Measurements from ENCODE around the gene ATP8B2. TPM values are rescaled to one million over a fixed set of nuclear protein-coding genes. Genes with fewer than 3 reads are reported as not detected.
"Not testable (repeated sequence)": the region's sequence is repeated elsewhere in the genome, so short reads cannot be mapped to it uniquely, and the experiment has no call there.

Gene ATP8B2
- total RNA-seq, 4 donors from 2014 or later = 18.6 to 56.9 (median 31.8) TPM

DNA sequence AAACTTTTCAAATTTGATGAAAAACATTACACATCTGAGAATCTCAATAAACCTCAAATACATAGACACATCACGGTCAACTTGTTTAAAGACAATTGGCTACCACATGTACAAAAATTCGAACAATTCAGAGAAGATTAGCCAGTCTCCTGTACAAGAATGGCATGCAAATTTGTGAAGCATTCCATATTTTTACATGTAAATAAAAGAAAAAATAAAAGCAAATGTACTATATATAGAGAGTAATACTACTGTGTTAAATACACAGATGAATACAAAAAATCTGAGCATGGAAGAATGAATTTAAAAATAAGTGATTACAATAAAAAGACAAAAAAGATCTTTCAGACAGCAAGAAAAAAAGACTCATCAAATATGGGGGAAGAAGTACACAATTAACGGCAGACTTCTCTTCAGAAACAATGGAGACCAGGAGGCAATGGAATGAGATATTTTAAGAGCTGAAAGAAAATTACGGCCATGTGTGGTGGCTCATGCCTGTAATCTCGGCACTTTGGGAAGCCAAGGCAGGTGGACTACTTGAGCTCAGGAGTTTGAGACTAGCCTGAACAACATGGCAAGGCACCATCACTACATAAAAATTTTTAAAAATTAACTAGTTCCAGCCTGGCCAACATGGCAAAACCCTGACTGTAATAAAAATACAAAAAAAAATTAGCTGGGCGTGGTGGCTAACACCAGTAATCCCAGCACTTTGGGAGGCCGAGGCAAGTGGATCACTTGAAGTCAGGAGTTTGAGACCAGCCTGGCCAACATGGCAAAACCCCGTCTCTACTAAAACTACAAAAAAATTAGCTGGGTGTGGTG lies 29.7 kb upstream of the ATP8B2 start:
- H3K4me3 ChIP-seq = no peak overlapping the region
- no peaks in the 10 kb centered on the region for H3K4me1 ChIP-seq
- no peaks in the 10 kb centered on the region for H3K27me3 ChIP-seq
- no peak for TF ChIP-seq POLR2A (IDR thresholded peaks at IDR 0.05)
- TF ChIP-seq, protein P1, sequence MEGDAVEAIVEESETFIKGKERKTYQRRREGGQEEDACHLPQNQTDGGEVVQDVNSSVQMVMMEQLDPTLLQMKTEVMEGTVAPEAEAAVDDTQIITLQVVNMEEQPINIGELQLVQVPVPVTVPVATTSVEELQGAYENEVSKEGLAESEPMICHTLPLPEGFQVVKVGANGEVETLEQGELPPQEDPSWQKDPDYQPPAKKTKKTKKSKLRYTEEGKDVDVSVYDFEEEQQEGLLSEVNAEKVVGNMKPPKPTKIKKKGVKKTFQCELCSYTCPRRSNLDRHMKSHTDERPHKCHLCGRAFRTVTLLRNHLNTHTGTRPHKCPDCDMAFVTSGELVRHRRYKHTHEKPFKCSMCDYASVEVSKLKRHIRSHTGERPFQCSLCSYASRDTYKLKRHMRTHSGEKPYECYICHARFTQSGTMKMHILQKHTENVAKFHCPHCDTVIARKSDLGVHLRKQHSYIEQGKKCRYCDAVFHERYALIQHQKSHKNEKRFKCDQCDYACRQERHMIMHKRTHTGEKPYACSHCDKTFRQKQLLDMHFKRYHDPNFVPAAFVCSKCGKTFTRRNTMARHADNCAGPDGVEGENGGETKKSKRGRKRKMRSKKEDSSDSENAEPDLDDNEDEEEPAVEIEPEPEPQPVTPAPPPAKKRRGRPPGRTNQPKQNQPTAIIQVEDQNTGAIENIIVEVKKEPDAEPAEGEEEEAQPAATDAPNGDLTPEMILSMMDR (IDR thresholded peaks at IDR 0.05) = no peak
- peaks cover 0 to 21% (median 10%) of the 10 kb centered on the region in 4 donors for H3K9me3 ChIP-seq
- H3K27ac ChIP-seq = no peak overlapping the region
- H3K36me3 ChIP-seq = no peaks in the 10 kb centered on the region
- DNase-seq = no peak

DNA sequence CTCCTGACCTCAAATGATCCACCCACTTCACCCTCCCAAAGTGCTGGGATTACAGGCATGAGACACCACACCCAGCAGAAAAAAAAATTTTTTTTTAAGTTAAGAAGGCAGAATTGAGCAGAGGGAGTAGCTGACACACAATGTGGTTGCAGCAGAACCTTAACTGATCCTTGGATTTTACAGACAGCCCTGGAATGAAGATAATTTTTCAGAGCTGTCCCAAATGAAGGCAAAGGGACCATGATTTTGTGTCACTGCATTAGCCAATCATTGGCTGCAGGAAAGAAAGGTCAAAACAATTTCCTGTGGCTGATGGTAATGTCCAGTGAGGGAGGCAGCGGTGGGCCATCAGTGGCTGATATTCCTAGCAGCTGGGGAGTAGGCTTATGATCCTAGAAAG lies 23.7 kb upstream of the ATP8B2 start:
- no peak for TF ChIP-seq POLR2A (IDR thresholded peaks at IDR 0.05)
- TF ChIP-seq, protein P1 (IDR thresholded peaks at IDR 0.05) = no peak
- H3K4me3 ChIP-seq = no peak overlapping the region
- no peaks in the 10 kb centered on the region for H3K27me3 ChIP-seq
- H3K36me3 ChIP-seq = no peaks in the 10 kb centered on the region
- H3K9me3 ChIP-seq = peaks cover 0 to under 1% (median 0%) of the 10 kb centered on the region in 4 donors
- DNase-seq = no peak
- no peak overlapping the region for H3K27ac ChIP-seq
- no peaks in the 10 kb centered on the region for H3K4me1 ChIP-seq

DNA sequence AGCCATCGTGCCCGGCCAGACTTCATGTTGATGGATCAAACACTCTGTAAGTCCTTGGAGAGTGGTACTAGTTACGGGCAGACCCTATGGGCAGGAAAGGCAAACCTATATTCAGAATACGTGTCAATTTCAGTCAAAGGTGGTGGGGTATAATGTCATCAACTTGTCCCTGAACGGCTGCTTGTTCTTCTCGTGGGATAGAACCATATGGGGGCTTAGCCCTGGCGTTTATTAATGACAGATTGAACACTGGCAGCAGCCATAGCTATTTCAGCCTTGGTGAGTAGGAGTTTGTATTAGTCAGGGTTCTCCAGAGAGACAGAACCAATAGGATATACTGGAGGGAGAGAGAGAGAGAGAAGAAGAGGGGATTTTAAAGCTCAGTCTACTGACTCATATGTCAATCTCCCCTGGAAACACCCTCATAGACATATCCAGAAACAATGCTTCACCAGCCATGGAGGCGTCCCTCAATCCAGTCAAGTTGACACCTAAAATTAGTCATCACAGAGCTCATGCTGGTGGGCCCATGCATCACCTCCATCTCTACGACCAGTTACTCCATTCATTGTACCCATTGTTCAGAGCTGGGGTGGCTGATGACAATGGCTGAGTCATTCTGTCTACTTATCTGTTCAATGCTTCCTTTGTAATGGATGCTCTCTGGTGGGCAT lies 20.5 kb upstream of the ATP8B2 start:
- no peaks in the 10 kb centered on the region for H3K9me3 ChIP-seq
- no peaks in the 10 kb centered on the region for H3K4me1 ChIP-seq
- H3K27ac ChIP-seq = no peak overlapping the region
- H3K36me3 ChIP-seq = no peaks in the 10 kb centered on the region
- no peak for DNase-seq
- H3K4me3 ChIP-seq = no peak overlapping the region
- TF ChIP-seq, protein P1 (IDR thresholded peaks at IDR 0.05) = no peak
- TF ChIP-seq POLR2A (IDR thresholded peaks at IDR 0.05) = no peak
- H3K27me3 ChIP-seq = no peaks in the 10 kb centered on the region

DNA sequence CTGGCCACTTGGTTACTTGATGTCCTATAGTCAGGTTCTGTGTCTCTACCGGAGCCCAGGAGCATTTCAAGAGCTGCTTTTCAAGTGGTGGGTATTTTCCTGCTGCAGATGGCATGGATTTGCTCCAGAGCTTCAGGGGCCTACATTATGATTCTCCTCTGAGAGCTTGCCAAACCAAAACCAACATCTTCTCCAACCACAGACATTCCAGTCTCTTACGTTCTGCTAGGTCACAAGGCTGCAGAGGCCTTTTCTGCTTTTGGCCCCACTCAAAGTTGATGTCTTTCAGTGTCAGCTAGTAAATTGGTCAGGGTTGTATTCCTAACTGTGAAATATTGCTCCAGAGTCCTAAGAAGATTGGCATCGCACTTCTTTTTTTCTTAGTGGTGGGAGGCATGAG lies 19.2 kb upstream of the ATP8B2 start:
- no peak overlapping the region for H3K4me3 ChIP-seq
- H3K4me1 ChIP-seq = no peaks in the 10 kb centered on the region
- no peak for DNase-seq
- TF ChIP-seq, protein P1 (IDR thresholded peaks at IDR 0.05) = no peak
- TF ChIP-seq POLR2A (IDR thresholded peaks at IDR 0.05) = no peak
- H3K9me3 ChIP-seq = no peaks in the 10 kb centered on the region
- no peak overlapping the region for H3K27ac ChIP-seq
- H3K36me3 ChIP-seq = no peaks in the 10 kb centered on the region
- no peaks in the 10 kb centered on the region for H3K27me3 ChIP-seq

DNA sequence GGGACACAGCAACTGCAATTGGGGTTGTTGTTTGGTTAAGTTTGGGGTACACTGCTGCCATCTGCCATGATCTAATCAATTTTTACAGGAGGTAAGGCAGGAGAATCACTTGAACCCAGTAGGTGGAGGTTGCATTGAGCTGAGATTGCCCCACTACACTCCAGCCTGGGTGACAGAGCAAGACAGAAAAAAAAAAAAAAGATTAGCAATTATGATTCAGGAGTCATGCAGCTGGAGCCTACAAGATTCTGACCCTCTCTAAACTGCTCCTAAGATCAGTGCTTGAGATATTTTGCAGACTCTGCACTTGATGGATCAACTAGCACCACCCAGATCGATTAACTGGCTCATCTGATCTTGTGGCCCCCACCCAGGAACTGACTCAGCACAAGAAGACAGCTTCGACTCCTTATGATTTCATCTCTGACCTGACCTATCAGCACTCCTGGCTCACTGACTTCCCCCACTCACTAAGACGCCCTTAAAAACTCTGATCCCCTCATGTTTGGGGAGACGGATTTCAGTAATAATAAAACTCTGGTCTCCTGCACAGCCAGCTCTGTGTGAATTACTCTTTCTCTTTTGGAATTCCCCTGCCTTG lies 17.6 kb upstream of the ATP8B2 start:
- H3K27ac ChIP-seq, H3K4me3 ChIP-seq, H3K36me3 ChIP-seq, DNase-seq, H3K9me3 ChIP-seq, H3K27me3 ChIP-seq, H3K4me1 ChIP-seq: not testable (repeated sequence)

DNA sequence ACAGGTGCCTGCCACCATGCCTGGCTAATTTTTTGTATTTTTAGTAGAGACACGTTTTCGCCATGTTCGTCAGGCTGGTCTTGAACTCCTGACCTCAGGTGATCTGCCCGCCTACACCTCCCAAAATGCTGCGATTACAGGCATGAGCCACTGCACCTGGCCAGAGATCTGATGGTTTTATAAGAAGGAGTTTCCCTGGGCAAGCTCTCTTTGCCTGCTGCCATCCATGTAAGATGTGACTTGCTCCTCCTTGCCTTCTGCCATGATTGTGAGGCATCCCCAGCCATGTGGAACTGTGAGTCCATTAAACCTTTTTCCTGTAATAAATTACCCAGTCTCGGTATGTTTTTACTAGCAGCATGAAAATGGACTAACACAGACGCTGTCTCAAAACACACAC lies 16.2 kb upstream of the ATP8B2 start:
- H3K4me3 ChIP-seq, H3K4me1 ChIP-seq, H3K27ac ChIP-seq, H3K27me3 ChIP-seq, DNase-seq, H3K9me3 ChIP-seq, H3K36me3 ChIP-seq: not testable (repeated sequence)

DNA sequence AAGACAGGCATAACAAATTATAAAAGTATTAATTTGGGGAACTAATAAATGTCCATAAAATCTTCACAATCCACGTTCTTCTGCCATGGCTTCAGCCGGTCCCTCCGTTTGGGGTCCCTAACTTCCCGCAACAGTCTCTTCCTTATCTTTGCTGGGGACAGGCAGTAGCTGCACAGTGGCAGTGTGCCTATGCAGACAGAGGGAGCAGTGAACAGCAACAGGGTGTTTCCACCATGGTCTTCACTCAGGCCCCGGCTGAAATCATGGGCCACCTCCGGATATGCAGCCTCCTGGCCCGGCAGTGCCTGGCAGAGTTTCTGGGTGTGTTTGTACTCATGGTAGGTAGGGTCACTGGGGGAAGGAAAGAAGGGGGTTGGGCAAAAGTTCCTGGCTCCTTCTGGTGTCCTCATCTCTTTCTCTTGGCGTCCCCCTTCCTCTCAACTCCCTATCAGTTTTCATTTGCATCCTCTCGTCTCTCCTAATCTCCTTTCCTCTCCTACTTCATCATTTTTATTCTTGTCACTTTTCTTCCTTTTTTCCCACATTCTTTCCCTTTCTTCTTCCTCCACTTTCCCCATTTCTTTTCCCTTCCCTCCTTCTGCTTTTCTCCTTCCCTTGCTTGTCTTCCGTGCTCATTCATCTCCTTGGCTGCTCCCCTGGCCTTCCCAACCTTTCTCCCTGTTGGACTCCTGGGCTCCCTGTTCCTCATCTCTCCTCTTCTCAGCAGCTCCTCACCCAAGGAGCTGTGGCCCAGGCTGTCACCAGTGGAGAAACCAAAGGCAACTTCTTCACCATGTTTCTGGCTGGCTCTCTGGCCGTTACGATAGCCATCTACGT lies 12.9 kb upstream of the ATP8B2 start:
- H3K9me3 ChIP-seq, H3K4me1 ChIP-seq, H3K36me3 ChIP-seq, H3K27ac ChIP-seq, H3K4me3 ChIP-seq, H3K27me3 ChIP-seq, DNase-seq: not testable (repeated sequence)

Data from Peyer's patch (tissue), 4 donors.